ENCODE data around the gene NXPE4.

- TF ChIP-seq CTCF (IDR thresholded peaks at IDR 0.05) (no peak), EP300 (IDR thresholded peaks at IDR 0.05) (no peak), POLR2A (IDR thresholded peaks at IDR 0.05) (no peak)
Observed at GRCh38 chr11:114571712-114572111, 23.9 kb downstream of the NXPE4 start.

All from ovary (tissue), 3 donors.